GM18909 (cell line): ENCODE data around the gene NAV3.
A peak's percentile ranks its signal among the peaks of the same experiment; 100 is the strongest.
"Not testable (repeated sequence)": the region's sequence is repeated elsewhere in the genome, so short reads cannot be mapped to it uniquely, and the experiment has no call there.

Source experiments
- ATAC-seq: cut with Tn5 transposase; IDR thresholded peaks from one replicate; pipeline ENCODE4 v1.9.1; 2021; ENCODE audit warnings: mild to moderate bottlenecking; ENCODE audit not compliant: unreplicated experiment, poor library complexity

Gene NAV3

DNA sequence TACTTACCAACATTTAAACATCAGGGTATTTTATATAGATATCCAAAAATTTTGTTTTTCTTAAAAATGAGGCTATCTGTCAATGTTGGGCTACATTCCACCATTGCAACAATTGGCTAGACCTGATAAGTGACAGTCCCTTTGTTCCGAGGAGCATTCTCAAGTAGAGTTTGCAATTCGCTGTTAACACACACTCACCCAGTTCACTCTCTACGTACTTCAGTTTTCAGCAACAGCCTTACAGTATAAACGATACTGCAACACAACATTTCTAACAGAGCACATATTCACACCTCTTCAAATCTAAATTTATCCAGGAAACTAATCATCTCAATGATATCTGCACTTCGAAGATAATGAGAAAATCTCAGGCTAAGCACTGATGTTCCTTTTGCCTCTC, 393.5 kb downstream of the NAV3 start:
- no peak for ATAC-seq

DNA sequence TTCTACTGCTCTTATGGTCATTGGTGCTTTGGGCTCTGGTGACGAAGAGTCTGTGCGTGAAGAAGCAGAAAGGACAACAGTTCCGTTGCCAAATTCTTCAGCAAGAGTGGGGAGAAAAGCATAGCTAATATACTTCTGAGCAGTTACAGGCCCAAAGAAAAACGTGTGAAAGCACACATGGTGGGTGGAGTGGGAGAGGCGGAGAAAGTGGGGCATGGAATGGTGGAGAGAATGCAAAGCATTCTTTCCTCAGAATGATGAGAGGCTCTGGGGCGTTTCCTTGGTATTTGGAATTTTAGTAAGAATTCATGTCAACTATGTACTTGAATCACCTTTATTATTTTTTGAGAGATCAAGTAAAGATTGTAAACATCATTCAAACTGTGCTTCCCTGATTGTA, 396.1 kb downstream of the NAV3 start:
- no peak for ATAC-seq

DNA sequence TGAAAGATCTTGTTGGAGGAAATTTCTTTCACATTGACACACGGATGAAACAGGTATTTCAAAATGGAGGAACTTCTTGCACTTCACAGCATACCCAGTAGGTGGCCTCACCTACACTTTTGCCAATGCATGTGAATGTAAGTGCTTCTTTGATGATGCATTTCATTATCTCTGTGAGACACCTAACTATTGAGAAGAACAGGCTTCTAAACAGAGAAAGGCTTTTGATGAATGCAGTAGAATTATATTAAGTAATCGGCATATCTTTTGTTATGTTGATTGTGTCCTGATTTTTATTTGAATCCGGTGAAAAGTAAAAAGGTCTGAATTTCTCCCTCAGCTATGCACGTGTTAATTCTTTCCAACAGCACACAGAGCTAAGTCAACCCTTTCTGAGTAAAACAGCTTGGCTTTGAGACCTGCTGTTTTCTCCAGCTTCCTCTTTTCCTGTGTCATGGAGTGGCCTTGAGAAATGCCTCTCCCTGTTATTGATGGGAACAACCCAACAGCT, 399.0 kb downstream of the NAV3 start:
- peak; percentile 95 for ATAC-seq

DNA sequence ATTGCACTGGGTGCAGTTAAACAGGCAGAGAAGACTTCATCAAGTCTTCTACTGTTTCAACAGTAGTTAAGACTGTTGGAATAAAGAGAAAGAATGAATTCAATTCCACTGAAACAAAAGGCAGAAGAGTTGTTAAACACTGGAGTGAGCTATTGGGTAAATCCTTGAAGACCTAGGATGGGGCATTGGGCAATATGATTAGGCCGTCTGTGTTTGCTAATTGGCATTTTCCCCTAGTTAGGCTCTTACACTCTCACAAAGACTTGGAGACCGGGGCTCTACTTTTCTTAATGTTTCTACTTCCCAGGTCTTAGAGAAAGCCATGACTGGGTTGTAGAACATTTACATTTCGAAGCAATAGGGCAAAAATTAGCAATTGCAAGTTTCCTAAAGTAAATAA, 402.1 kb downstream of the NAV3 start:
- no peak for ATAC-seq

DNA sequence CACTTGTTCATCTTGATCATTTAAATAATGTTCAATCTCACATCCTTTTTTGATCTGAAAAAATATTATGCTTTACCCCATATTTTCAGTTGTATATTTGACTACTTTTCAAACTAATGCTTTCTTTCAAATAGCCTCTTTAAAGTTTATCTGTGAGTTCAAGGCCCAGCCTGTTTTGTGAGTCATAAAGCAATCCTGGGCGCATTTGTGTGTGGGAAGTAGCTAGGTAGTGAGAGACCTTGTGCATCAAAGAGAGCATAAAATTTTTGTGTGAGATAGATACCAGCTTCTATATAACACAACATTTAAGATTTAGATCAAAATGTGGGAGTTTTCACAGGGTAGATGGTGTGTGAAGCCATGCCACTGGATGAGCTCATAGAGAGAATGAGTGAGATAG, 405.6 kb downstream of the NAV3 start:
- no peak for ATAC-seq

DNA sequence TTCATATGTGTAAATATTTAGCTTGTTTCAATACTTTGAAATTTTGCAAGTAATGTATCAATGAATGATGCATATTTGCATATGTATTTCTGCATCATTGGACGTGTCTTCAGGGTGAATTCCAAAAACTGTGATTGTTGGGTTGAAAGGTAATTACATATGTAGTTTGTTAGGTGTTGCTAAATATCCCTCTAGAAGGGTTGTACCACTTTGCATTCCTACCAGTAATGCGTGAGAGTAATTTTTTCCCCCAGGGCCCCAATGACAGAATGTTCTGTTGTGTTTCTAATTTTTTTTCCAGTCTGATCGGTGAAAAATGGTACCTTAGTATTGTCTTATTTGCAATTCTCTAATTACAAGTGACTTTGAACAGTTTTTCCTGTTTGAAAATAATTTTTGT, 408.9 kb downstream of the NAV3 start:
- ATAC-seq = no peak

DNA sequence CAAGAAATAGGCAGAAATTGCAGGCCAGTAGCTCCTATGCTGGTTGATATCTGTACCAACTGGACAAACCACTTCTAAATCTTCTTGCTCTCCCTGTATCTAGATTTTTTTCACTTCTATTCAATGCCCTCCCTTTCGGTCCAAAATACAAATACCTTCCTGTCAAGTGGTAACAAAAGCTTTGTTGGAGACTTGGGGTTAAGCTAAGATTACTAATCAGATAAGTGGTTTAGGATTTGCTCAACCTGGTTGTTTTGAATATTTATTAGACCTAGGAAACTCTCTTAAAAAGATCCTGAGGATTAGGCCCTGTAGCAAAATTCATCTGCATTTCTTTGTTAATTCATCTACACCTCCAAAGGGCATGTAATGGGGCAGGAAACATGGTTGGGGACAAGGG, 410.1 kb downstream of the NAV3 start:
- no peak for ATAC-seq

DNA sequence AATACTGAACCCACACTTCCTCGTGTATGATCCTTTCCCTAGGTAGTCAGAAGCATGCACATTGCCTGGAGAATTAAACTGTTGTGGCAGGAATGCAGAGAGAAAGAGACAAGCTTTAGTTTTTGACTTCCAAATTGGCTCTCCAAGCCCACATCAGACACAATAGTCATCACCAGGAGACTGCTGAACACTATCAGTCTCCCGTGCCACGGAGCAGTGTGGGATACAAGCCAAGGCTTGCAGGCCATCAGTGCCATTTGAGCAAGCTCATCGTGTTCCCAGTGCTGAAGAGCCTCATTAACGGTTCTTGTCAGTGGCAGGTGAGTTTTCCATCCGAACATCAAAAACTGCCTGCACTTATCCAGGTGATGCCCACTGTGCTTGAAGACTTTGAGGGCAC, 410.8 kb downstream of the NAV3 start:
- no peak for ATAC-seq

DNA sequence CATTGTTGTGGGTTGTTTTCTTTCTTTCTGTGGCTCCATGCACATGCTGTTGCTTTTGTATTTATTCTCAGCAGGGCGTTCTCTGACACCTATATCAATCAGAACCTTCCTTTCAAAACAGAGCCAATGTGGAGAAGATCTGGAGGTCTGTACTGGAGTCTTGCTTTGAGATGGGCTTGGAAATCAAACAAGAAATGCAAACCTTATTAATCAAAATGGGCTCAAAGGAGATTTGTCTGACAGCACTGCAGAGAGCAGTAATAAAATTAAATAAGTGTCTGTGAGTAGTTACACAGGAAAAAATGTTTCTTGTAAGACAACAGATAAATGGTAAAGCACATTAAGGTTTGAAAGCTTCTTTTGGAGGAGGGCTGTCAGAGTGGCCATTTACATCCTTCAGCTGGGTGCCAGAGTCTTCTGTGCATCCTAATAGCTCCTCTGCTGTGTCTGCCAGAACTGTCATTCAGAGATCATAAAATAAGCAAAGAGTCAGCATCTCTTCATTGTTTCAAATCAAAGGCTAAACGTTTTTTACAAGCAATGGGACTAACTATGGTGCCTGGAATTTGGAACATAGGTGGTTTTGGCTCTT, 414.3 kb downstream of the NAV3 start:
- no peak for ATAC-seq

DNA sequence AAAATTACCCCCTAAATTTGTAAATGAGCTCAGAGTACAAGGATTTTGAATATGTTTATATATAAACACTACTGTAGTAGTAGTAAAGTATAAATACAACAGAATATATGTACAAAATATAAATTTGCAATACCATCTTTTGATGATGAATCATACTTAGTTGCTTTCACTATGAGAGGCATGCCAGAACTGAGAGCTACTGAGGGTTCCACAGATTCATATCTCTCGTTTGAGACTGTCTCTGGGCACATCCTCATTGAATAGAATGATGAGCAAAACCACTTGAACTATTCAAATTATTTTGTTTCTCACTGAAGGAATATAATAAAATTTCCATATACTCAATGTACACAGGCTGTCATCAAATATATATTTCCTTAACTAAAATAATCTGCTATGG, 417.6 kb downstream of the NAV3 start:
- ATAC-seq = no peak

DNA sequence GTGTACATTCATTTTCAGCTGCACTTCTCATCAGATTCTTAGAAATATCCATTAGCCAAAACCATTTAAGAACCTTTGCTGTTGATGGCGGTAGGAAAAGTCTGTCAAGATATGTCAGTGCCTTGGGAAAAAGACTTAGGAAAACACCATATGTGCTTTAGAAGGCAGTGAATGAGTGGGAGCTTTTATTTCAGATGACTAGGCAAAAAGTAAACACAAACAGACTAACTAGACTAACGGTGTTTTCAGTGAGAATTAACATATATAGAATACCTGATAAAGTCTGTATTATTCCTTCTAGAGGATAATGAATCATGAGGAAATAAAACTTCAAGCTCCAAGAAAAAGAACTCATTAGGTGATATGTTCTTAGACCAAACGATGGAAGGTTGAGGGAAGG, 418.9 kb downstream of the NAV3 start:
- no peak for ATAC-seq

DNA sequence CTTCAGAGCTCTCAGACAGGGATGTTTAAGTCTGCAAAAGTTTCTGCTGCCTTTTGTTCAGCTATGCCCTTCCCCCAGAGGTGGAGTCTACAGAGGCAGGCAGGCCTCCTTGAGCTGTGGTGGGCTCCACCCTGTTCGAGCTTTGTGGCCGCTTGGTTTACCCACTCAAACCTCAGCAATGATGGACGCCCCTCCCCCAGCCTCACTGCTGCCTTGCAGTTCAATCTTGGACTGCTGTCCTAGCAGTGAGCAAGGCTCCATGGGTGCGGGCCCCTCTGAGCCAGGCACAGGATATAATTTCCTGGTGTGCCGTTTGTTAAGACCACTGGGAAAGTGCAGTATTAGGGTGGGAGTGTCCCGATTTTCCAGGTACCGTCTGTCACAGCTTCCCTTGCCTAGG, 427.0 kb downstream of the NAV3 start:
- ATAC-seq = not testable (repeated sequence)

DNA sequence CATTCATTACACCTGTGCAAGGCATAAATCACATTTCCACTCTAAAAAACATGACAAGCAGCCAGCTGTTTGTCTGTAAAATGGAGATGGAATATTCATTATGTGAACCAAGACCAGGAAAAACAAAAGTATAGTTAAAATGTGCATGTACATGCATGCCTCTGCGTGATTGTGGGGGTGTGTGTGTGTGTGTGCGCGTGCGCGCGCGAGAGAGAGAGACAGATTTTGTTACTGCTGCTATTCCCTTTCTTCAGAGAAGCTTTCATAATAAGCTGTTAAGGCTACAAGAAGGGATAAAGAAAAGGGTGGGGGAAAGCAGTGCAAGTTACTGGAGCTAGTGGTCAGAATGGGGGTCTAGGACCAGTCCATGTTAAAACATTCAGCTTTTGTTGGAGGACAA, 430.3 kb downstream of the NAV3 start:
- ATAC-seq = no peak

DNA sequence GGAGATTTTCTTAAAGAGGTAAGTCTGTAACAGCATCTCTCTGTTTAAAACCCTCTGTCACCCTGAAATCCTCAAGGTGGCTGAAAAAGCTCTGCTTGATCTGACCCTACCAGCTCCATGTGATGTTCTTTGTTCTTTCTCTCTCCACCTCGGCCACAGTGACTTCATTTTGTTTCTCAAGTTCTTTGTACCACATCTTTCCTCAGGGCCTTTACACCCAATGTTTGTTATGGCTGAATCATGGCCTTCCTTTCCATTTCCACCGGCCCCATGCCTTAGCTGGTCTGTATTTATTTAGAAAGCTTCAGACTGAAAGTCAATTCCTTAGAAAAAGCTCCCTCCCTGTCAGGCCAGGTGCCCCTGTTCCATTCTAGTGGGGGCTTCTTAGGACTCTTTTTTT, 431.2 kb downstream of the NAV3 start:
- ATAC-seq = no peak
